ENCODE data around the gene SNED1.

DNA sequence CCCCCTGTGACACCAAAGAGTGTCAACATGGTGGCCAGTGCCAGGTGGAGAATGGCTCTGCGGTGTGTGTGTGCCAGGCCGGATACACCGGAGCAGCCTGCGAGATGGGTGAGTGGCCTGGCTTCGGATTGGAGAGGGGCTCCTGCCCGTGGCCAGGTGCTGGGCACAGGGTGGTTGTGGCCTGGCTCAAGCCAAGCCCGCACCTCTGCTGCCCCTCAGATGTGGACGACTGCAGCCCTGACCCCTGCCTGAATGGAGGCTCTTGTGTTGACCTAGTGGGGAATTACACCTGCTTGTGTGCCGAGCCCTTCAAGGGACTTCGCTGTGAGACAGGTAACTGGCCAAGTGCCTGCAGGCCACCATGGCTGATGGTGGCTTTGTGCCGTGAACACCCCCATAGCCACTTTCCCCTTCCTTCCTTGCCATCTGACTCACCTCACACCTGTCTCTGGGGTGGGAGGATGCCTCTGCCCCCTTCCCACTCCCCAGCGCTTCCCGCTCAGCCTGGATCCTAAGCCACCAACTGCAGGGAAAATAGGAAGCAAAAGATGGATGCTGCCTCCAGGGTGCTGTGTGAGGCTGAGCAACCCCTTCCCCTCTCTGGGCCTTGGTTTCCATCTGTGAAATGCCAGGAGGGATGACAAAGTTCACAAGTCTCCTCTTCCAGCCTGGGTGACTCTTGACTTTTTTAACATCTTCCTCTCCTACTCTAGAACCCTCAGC lies 41.8 kb downstream of the SNED1 start:
- TF ChIP-seq EZH2 (IDR thresholded peaks at IDR 0.05; ENCODE audit: insufficient read depth, poor library complexity, severe bottlenecking) (no peak), EZH2phosphoT487 (IDR thresholded peaks at IDR 0.05; ENCODE audit: insufficient read depth, low read depth) (no peak)

Measured in GM23248 (cell line).